Common myeloid progenitor, CD34-positive (primary cell): ENCODE results near the gene CTPS1. TPM values are rescaled to one million over a fixed set of nuclear protein-coding genes. Genes with fewer than 3 reads are reported as not detected.

Experiments used
- CTCF ChIA-PET: fragments of 350-600 bp; sonication (Branson Sonifier 250); formaldehyde crosslinking; loops from one replicate; lab custom pipeline; 2021; ENCODE audit warnings: antibody characterized with exemption; lab: Charles Lee
- POLR2A ChIA-PET: fragments of 350-600 bp; sonication (Branson Sonifier 250); formaldehyde crosslinking; loops from one replicate; lab custom pipeline; 2021; ENCODE audit warnings: antibody characterized with exemption; lab: Charles Lee
- DNase-seq, 3 donors: peaks; one replicate each; pipeline versions ENCODE4 v3.0.0 to v3.0.0-alpha.2; 2013
- H3K27ac ChIP-seq, 2 experiments: 1 replicate in 1 of 2; 2 replicates in 1 of 2; pipeline ENCODE4 v1.7.0; 2013; ENCODE audit warnings: inconsistent platforms in 2 of 2, low read length in 2 of 2, mild to moderate bottlenecking in 2 of 2, low read depth in 1 of 2, moderate library complexity in 1 of 2; ENCODE audit not compliant: severe bottlenecking in 2 of 2, insufficient read depth in 1 of 2, poor library complexity in 1 of 2
- H3K27me3 ChIP-seq, 5 experiments: replicated peaks in 2 of 5; 1 replicate in 3 of 5; 2 replicates in 2 of 5; pipeline versions ENCODE4 v1.6.1 to v1.7.0; 2013; ENCODE audit warnings: low read length in 4 of 5, mild to moderate bottlenecking in 2 of 5, moderate library complexity in 2 of 5, inconsistent platforms in 1 of 5; ENCODE audit not compliant: insufficient read depth in 5 of 5, control insufficient read depth in 4 of 5
- H3K36me3 ChIP-seq, 4 experiments: 1 replicate in 2 of 4; 2 replicates in 2 of 4; pipeline versions ENCODE4 v1.6.1 to v1.7.0; 2013; ENCODE audit warnings: low read length in 3 of 4, control low read depth in 1 of 4, mild to moderate bottlenecking in 1 of 4; ENCODE audit not compliant: control insufficient read depth in 4 of 4, insufficient read depth in 4 of 4
- H3K4me1 ChIP-seq, 4 experiments: 1 replicate in 3 of 4; 2 replicates in 1 of 4; pipeline versions ENCODE4 v1.6.1 to v1.7.1; 2013; ENCODE audit warnings: low read length in 3 of 4, mild to moderate bottlenecking in 3 of 4, control low read depth in 1 of 4, inconsistent platforms in 1 of 4, moderate library complexity in 1 of 4; ENCODE audit not compliant: control insufficient read depth in 4 of 4, insufficient read depth in 4 of 4; ENCODE audit errors: control extremely low read depth in 1 of 4
- H3K4me3 ChIP-seq, 7 experiments: 1 replicate in 4 of 7; 2 replicates in 3 of 7; pipeline versions ENCODE4 v1.5.1 to v1.7.0; 2013; ENCODE audit warnings: mild to moderate bottlenecking in 7 of 7, low read length in 6 of 7, moderate library complexity in 6 of 7, inconsistent platforms in 2 of 7, low read depth in 2 of 7, control low read depth in 1 of 7; ENCODE audit not compliant: insufficient read depth in 4 of 7, control insufficient read depth in 1 of 7; ENCODE audit errors: extremely low read depth in 1 of 7
- H3K9me3 ChIP-seq, 5 experiments: 1 replicate in 4 of 5; 2 replicates in 1 of 5; pipeline versions ENCODE4 v1.6.1 to v1.7.1; 2013; ENCODE audit warnings: low read length in 4 of 5, mild to moderate bottlenecking in 2 of 5, inconsistent platforms in 1 of 5, low read depth in 1 of 5, moderate library complexity in 1 of 5; ENCODE audit not compliant: control insufficient read depth in 4 of 5, insufficient read depth in 2 of 5; ENCODE audit errors: control extremely low read depth in 1 of 5
- WGBS: methylation state at CpG from one replicate; pipeline ENCODE4 v1.1.5; 2013; ENCODE audit not compliant: insufficient coverage; 5-methylcytosine and 5-hydroxymethylcytosine counted together
- polyA plus RNA-seq: library from polyadenylated mRNA; unstranded; fragments of 120-200 nt; gene quantifications from one replicate; pipeline ENCODE4 v1.2.1, GENCODE V29; 2013

CTPS1 gene
- polyA plus RNA-seq = 16.8 TPM

- Histone ChIP-seq H3K4me3 (peak within 1 kb of the TSS; percentile 41 to 87 (median 75)), H3K27me3 (no peaks in the 10 kb centered on the region), H3K27ac (peak within 1 kb of the TSS; percentile 46 to 76), H3K36me3 (peaks cover 3 to 20% (median 12%) of the 10 kb centered on the region in 4 experiments), H3K4me1 (peaks cover 0 to 30% (median 16%) of the 10 kb centered on the region in 4 experiments), H3K9me3 (no peaks in the 10 kb centered on the region)
- ChIA-PET CTCF (interaction anchor here (0.7 to 3.1 kb wide), 3 partner anchors 13 to 24 kb away, joined by 3 to 13 read pairs (median 3); no protein-coding TSS in a partner anchor), POLR2A (interaction anchor here (0.5 to 0.6 kb wide), 2 partner anchors 556 to 1480 kb away, joined by 3 read pairs; no protein-coding TSS in a partner anchor)
- WGBS = 0% methylated on average over 93 of the region's 96 CpGs
- DNase-seq = peak; percentile 92 to 95 (median 95)
Observed at GRCh38 chr1:40979241-40980067, at the start of gene CTPS1. CTPS1 (plus strand) TSS chr1:40979696; CDS start chr1:40983291, 3,595 bp downstream.

GRCh38 chr1:40930174-40930964 is 49.1 kb upstream of the CTPS1 start:
- no peak for DNase-seq
- Histone ChIP-seq H3K27ac (no peak overlapping the region), H3K4me1 (peaks cover 0 to 3% (median 0%) of the 10 kb centered on the region in 4 experiments), H3K9me3 (peaks cover 0 to 3% (median 0%) of the 10 kb centered on the region in 5 experiments), H3K27me3 (no peaks in the 10 kb centered on the region), H3K4me3 (no peak overlapping the region), H3K36me3 (no peaks in the 10 kb centered on the region)
- 100% methylated on average over 4 of the region's 8 CpGs for WGBS
- ChIA-PET CTCF (interaction anchor here (1.0 to 1.6 kb wide), 3 partner anchors 13 to 58 kb away, joined by 3 to 5 read pairs (median 3); no protein-coding TSS in a partner anchor), POLR2A (no interaction called here)

- Histone ChIP-seq H3K4me3 (no peak overlapping the region), H3K27ac (no peak overlapping the region), H3K27me3 (no peaks in the 10 kb centered on the region), H3K9me3 (peaks cover 0 to 3% (median 0%) of the 10 kb centered on the region in 5 experiments), H3K4me1 (peaks cover 0 to 3% (median 0%) of the 10 kb centered on the region in 4 experiments), H3K36me3 (no peaks in the 10 kb centered on the region)
- WGBS = 85% methylated on average over 4 of the region's 5 CpGs
- ChIA-PET CTCF (no interaction called here), POLR2A (no interaction called here)
- no peak for DNase-seq
Observed at GRCh38 chr1:40931601-40932000, 47.9 kb upstream of the CTPS1 start.

- 78% methylated on average over 4 of the region's 4 CpGs for WGBS
- H3K9me3 ChIP-seq = peaks cover 0 to 3% (median 0%) of the 10 kb centered on the region in 5 experiments
- H3K36me3 ChIP-seq = no peaks in the 10 kb centered on the region
- H3K27ac ChIP-seq = no peak overlapping the region
- no peak overlapping the region for H3K4me3 ChIP-seq
- CTCF ChIA-PET = interaction anchor here (1.4 kb wide), 1 partner anchor 18 kb away, joined by 6 read pairs; no protein-coding TSS in a partner anchor
- H3K4me1 ChIP-seq = peaks cover 0 to 3% (median 0%) of the 10 kb centered on the region in 4 experiments
- POLR2A ChIA-PET = no interaction called here
- H3K27me3 ChIP-seq = no peaks in the 10 kb centered on the region
- no peak for DNase-seq
Observed at GRCh38 chr1:40932006-40932405, 47.5 kb upstream of the CTPS1 start.

- H3K27ac ChIP-seq = no peak overlapping the region
- 100% methylated on average over 1 of the region's 5 CpGs for WGBS
Observed at GRCh38 chr1:40936931-40937339, 42.6 kb upstream of the CTPS1 start.

GRCh38 chr1:40938393-40938792 is 41.1 kb upstream of the CTPS1 start:
- ChIA-PET POLR2A (no interaction called here), CTCF (interaction anchor here (7.5 kb wide), 1 partner anchor 13 kb away, joined by 61 read pairs; no protein-coding TSS in a partner anchor)
- peaks cover 0 to 3% (median 0%) of the 10 kb centered on the region in 5 experiments for H3K9me3 ChIP-seq
- no peaks in the 10 kb centered on the region for H3K27me3 ChIP-seq
- WGBS = 98% methylated on average over 5 of the region's 6 CpGs
- no peaks in the 10 kb centered on the region for H3K36me3 ChIP-seq
- no peak overlapping the region for H3K4me3 ChIP-seq
- no peak overlapping the region for H3K27ac ChIP-seq
- no peak for DNase-seq
- peaks cover 0 to 3% (median 0%) of the 10 kb centered on the region in 4 experiments for H3K4me1 ChIP-seq

More at GRCh38 chr1:40936931-40937339, 42.6 kb upstream of the CTPS1 start:
- ChIA-PET POLR2A (no interaction called here), CTCF (interaction anchor here (7.5 kb wide), 1 partner anchor 14 kb away, joined by 61 read pairs; no protein-coding TSS in a partner anchor)
- Histone ChIP-seq H3K27me3 (no peaks in the 10 kb centered on the region), H3K4me3 (no peak overlapping the region), H3K36me3 (no peaks in the 10 kb centered on the region), H3K4me1 (peaks cover 0 to 6% (median 0%) of the 10 kb centered on the region in 4 experiments), H3K9me3 (peaks cover 0 to 3% (median 0%) of the 10 kb centered on the region in 5 experiments)
- DNase-seq = no peak
